ENCODE measurements around the gene MTMR6.

MTMR6 gene

GRCh38 chr13:25252225-25252624, 35.1 kb downstream of the MTMR6 start:
- TF ChIP-seq CTCF (IDR thresholded peaks at IDR 0.05; ENCODE audit: insufficient read depth, low read length, poor library complexity, severe bottlenecking) = no peak
- H3K36me3 ChIP-seq (ENCODE audit: control insufficient read depth, insufficient read depth, low read length) = no peaks in the 10 kb centered on the region; the same call in 1 of the 2 replicates
- H3K4me3 ChIP-seq (replicated peaks; ENCODE audit: low read depth, low read length) = no peak overlapping the region
- no peak for DNase-seq (ENCODE audit: extremely low read depth, insufficient read length)
- no peaks in the 10 kb centered on the region for H3K27me3 ChIP-seq (replicated peaks; ENCODE audit: control insufficient read depth, insufficient read depth, low read length)

- peak; percentile 68 for TF ChIP-seq CTCF (IDR thresholded peaks at IDR 0.05; ENCODE audit: insufficient read depth, low read length, poor library complexity, severe bottlenecking)
- Histone ChIP-seq H3K4me3 (replicated peaks; ENCODE audit: low read depth, low read length) (no peak overlapping the region), H3K27me3 (replicated peaks; ENCODE audit: control insufficient read depth, insufficient read depth, low read length) (no peaks in the 10 kb centered on the region), H3K36me3 (ENCODE audit: control insufficient read depth, insufficient read depth, low read length) (no peaks in the 10 kb centered on the region)
- no peak for DNase-seq (ENCODE audit: extremely low read depth, insufficient read length)
These were observed 38.2 kb downstream of the MTMR6 start for GRCh38 chr13:25249001-25249543.

GRCh38 chr13:25248071-25248470, 39.2 kb downstream of the MTMR6 start:
- Histone ChIP-seq H3K4me3 (replicated peaks; ENCODE audit: low read depth, low read length) (no peak overlapping the region), H3K36me3 (ENCODE audit: control insufficient read depth, insufficient read depth, low read length) (no peaks in the 10 kb centered on the region), H3K27me3 (replicated peaks; ENCODE audit: control insufficient read depth, insufficient read depth, low read length) (no peaks in the 10 kb centered on the region)
- DNase-seq (ENCODE audit: extremely low read depth, insufficient read length) = peak; percentile 22
- no peak for TF ChIP-seq CTCF (IDR thresholded peaks at IDR 0.05; ENCODE audit: insufficient read depth, low read length, poor library complexity, severe bottlenecking)

- no peak for TF ChIP-seq CTCF (IDR thresholded peaks at IDR 0.05; ENCODE audit: insufficient read depth, low read length, poor library complexity, severe bottlenecking)
- Histone ChIP-seq H3K36me3 (ENCODE audit: control insufficient read depth, insufficient read depth, low read length) (no peaks in the 10 kb centered on the region), H3K4me3 (replicated peaks; ENCODE audit: low read depth, low read length) (no peak overlapping the region), H3K27me3 (replicated peaks; ENCODE audit: control insufficient read depth, insufficient read depth, low read length) (no peaks in the 10 kb centered on the region)
- DNase-seq (ENCODE audit: extremely low read depth, insufficient read length) = no peak
These were observed 39.9 kb downstream of the MTMR6 start for GRCh38 chr13:25247360-25247759.

GRCh38 chr13:25244123-25244522, 43.2 kb downstream of the MTMR6 start:
- Histone ChIP-seq H3K4me3 (replicated peaks; ENCODE audit: low read depth, low read length) (no peak overlapping the region), H3K36me3 (ENCODE audit: control insufficient read depth, insufficient read depth, low read length) (no peaks in the 10 kb centered on the region), H3K27me3 (replicated peaks; ENCODE audit: control insufficient read depth, insufficient read depth, low read length) (no peaks in the 10 kb centered on the region)
- DNase-seq (ENCODE audit: extremely low read depth, insufficient read length) = no peak
- no peak for TF ChIP-seq CTCF (IDR thresholded peaks at IDR 0.05; ENCODE audit: insufficient read depth, low read length, poor library complexity, severe bottlenecking)

- H3K4me3 ChIP-seq (replicated peaks; ENCODE audit: low read depth, low read length) = no peak overlapping the region
- H3K27me3 ChIP-seq (replicated peaks; ENCODE audit: control insufficient read depth, insufficient read depth, low read length) = no peaks in the 10 kb centered on the region
- no peak for TF ChIP-seq CTCF (IDR thresholded peaks at IDR 0.05; ENCODE audit: insufficient read depth, low read length, poor library complexity, severe bottlenecking)
- no peak for DNase-seq (ENCODE audit: extremely low read depth, insufficient read length)
- no peaks in the 10 kb centered on the region for H3K36me3 ChIP-seq (ENCODE audit: control insufficient read depth, insufficient read depth, low read length)
These were observed 44.3 kb downstream of the MTMR6 start for GRCh38 chr13:25242956-25243355.
